Spleen (tissue), 7 donors: ENCODE data around the gene ITGAE.

Source experiments
- POLR2A ChIP-seq, 3 donors: fragments of 450-650 bp; IDR thresholded peaks; one replicate each; pipeline ENCODE4 v1.5.1; 2017; ENCODE audit warnings: antibody characterized with exemption in 3 of 3, mild to moderate bottlenecking in 1 of 3
- POLR2AphosphoS5 ChIP-seq, 3 donors: sonication (generic); formaldehyde crosslinking; IDR thresholded peaks; one replicate each; pipeline ENCODE4 v1.5.1; 2017; ENCODE audit warnings: antibody characterized with exemption in 3 of 3
- TF ChIP-seq, protein P1 (sequence below), 11 experiments: fragments of 200-600 bp in 7 of 11; fragments of 450-650 bp in 4 of 11; sonication (generic) in 4 of 11; IDR thresholded peaks in 8 of 11; conservative IDR thresholded peaks in 3 of 11; 1 replicate in 7 of 11; 2 replicates in 4 of 11; pipeline versions ENCODE4 v1.4.0 to v1.8.0; 2016 to 2021; ENCODE audit warnings: antibody characterized with exemption in 11 of 11, inconsistent platforms in 4 of 11, mild to moderate bottlenecking in 1 of 11
- donor health status: DM: no; HTN: no; CAD: no; lungs with moderate emphysema.
- donor health status: DM: no; HTN: no; CAD: no.
- donor health status: DM: no; HTN: no; CAD: no.

DNA sequence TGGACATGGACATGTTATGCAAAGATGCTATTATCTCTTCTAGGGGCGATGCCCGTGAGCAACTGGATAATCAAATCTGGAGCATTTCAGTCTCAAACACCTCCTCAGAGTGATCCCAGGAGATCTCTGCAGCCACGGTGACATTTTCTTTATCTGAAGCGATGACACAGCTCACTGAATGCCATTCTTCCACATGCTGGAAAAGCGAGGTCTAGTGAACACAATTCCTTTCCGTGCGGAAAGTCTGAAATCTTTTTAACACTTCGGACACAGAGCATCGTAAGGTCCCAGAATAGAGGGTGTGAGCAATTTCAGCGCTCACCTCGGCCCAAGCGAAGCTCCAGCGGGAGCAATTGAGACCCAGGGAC is 77.8 kb downstream of the ITGAE start:
- TF ChIP-seq, protein P1, sequence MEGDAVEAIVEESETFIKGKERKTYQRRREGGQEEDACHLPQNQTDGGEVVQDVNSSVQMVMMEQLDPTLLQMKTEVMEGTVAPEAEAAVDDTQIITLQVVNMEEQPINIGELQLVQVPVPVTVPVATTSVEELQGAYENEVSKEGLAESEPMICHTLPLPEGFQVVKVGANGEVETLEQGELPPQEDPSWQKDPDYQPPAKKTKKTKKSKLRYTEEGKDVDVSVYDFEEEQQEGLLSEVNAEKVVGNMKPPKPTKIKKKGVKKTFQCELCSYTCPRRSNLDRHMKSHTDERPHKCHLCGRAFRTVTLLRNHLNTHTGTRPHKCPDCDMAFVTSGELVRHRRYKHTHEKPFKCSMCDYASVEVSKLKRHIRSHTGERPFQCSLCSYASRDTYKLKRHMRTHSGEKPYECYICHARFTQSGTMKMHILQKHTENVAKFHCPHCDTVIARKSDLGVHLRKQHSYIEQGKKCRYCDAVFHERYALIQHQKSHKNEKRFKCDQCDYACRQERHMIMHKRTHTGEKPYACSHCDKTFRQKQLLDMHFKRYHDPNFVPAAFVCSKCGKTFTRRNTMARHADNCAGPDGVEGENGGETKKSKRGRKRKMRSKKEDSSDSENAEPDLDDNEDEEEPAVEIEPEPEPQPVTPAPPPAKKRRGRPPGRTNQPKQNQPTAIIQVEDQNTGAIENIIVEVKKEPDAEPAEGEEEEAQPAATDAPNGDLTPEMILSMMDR (IDR thresholded peaks at IDR 0.05 in 8 of 11, conservative IDR thresholded peaks at IDR 0.05 in 3 of 11), result no peak
- no peak for TF ChIP-seq POLR2A (IDR thresholded peaks at IDR 0.05)
- TF ChIP-seq POLR2AphosphoS5 (IDR thresholded peaks at IDR 0.05), result no peak
